Fibroblast of lung (primary cell): ENCODE measurements around the gene ZNF385D. TPM values are rescaled to one million over a fixed set of nuclear protein-coding genes. Genes with fewer than 3 reads are reported as not detected.

Experiments used
- DNase-seq, 2 donors: peaks; one replicate each; pipeline versions ENCODE4 v3.0.0 to v3.0.0-alpha.2; 2010; ENCODE audit warnings: low read depth in 2 of 2
- H2AFZ ChIP-seq: 2 replicates; pipeline ENCODE4 v1.5.1; 2012; ENCODE audit warnings: low read length, control low read depth, inconsistent platforms
- H3K27ac ChIP-seq: 2 replicates; pipeline ENCODE4 v1.5.1; 2011; ENCODE audit warnings: low read length, control low read depth; ENCODE audit not compliant: insufficient read depth
- H3K27me3 ChIP-seq: 2 replicates; pipeline ENCODE4 v1.5.1; 2011; ENCODE audit warnings: mild to moderate bottlenecking, low read length; ENCODE audit not compliant: control insufficient read depth, insufficient read depth
- H3K36me3 ChIP-seq: 2 replicates; pipeline ENCODE4 v1.5.1; 2011; ENCODE audit warnings: low read length; ENCODE audit not compliant: control insufficient read depth, insufficient read depth
- H3K4me1 ChIP-seq: 2 replicates; pipeline ENCODE4 v1.5.1; 2011; ENCODE audit warnings: low read length; ENCODE audit not compliant: control insufficient read depth, insufficient read depth; ENCODE audit errors: extremely low read depth
- H3K4me2 ChIP-seq: 2 replicates; pipeline ENCODE4 v1.5.1; 2011; ENCODE audit warnings: low read length, control low read depth; ENCODE audit not compliant: insufficient read depth; ENCODE audit errors: extremely low read depth
- H3K4me3 ChIP-seq, 4 experiments: fragments of 200-600 bp in 1 of 4; sonication (generic) in 1 of 4; replicated peaks in 1 of 4; 2 replicates each; pipeline ENCODE4 v1.5.1; 2011 to 2016; ENCODE audit warnings: low read length in 4 of 4, low read depth in 3 of 4, mild to moderate bottlenecking in 3 of 4, control low read depth in 2 of 4, inconsistent platforms in 1 of 4, mixed read lengths in 1 of 4; ENCODE audit not compliant: insufficient read depth in 1 of 4; ENCODE audit errors: control extremely low read depth in 1 of 4
- H3K79me2 ChIP-seq: 2 replicates; pipeline ENCODE4 v1.5.1; 2012; ENCODE audit warnings: mild to moderate bottlenecking, low read length, inconsistent platforms; ENCODE audit not compliant: control insufficient read depth, insufficient read depth
- H3K9ac ChIP-seq: 2 replicates; pipeline ENCODE4 v1.5.1; 2011; ENCODE audit warnings: mild to moderate bottlenecking, low read length, control low read depth; ENCODE audit not compliant: insufficient read depth
- H3K9me3 ChIP-seq: 2 replicates; pipeline ENCODE4 v1.5.1; 2012; ENCODE audit warnings: low read depth, low read length; ENCODE audit not compliant: control insufficient read depth, insufficient read depth
- H4K20me1 ChIP-seq: 2 replicates; pipeline ENCODE4 v1.5.1; 2011; ENCODE audit warnings: low read length; ENCODE audit not compliant: control insufficient read depth, insufficient read depth; ENCODE audit errors: extremely low read depth
- CTCF ChIP-seq, 2 donors: IDR thresholded peaks in 1 of 2; conservative IDR thresholded peaks in 1 of 2; 1 replicate in 1 of 2; 2 replicates in 1 of 2; pipeline ENCODE4 v1.5.1; 2011 to 2012; ENCODE audit warnings: low read length in 2 of 2, control low read depth in 1 of 2, inconsistent platforms in 1 of 2, low read depth in 1 of 2, mild to moderate bottlenecking in 1 of 2
- EZH2 ChIP-seq: IDR thresholded peaks from 2 replicates; pipeline ENCODE4 v1.5.1; 2012; ENCODE audit warnings: low read length, control low read depth, mild to moderate bottlenecking; ENCODE audit errors: missing control alignments
- polyA plus RNA-seq, 2 donors: library from polyadenylated mRNA; depleted of rRNA in 1 of 2; stranded (reverse) in 1 of 2; unstranded in 1 of 2; fragments of >200 nt; gene quantifications; 2 replicates each; pipeline ENCODE4 v1.2.1, GENCODE V29; 2011 to 2012; ENCODE audit warnings: missing spikeins in 1 of 2
- total RNA-seq: library from RNA; depleted of rRNA; stranded (reverse); fragments of >200 nt; gene quantifications from 2 replicates; pipeline ENCODE4 v1.2.1, GENCODE V29; 2014

Gene ZNF385D
- total and polyA plus RNA-seq, 2 donors (not counting 1 experiment from before 2014, with no cell fraction given): 0.83 to 1.9 TPM

- Histone ChIP-seq H3K4me3 (no peak overlapping the region), H3K27ac (no peak overlapping the region), H3K9me3 (no peaks in the 10 kb centered on the region), H4K20me1 (no peaks in the 10 kb centered on the region), H2AFZ (no peak overlapping the region), H3K36me3 (no peaks in the 10 kb centered on the region), H3K4me2 (no peak overlapping the region), H3K4me1 (no peaks in the 10 kb centered on the region), H3K9ac (no peak overlapping the region), H3K27me3 (no peaks in the 10 kb centered on the region), H3K79me2 (no peaks in the 10 kb centered on the region)
- DNase-seq: no peak
- TF ChIP-seq CTCF (conservative IDR thresholded peaks at IDR 0.05 in 1 of 2, IDR thresholded peaks at IDR 0.05 in 1 of 2; ENCODE audit: low read depth in 1 of 2, low read length in 2 of 2) (no peak), EZH2 (no peak)
Observed at GRCh38 chr3:21664996-21665395, 86.0 kb downstream of the ZNF385D start.

GRCh38 chr3:21662403-21662802 lies 88.6 kb downstream of the ZNF385D start:
- Histone ChIP-seq H4K20me1 (no peaks in the 10 kb centered on the region), H3K79me2 (no peaks in the 10 kb centered on the region), H3K27me3 (no peaks in the 10 kb centered on the region), H3K4me3 (no peak overlapping the region), H3K9me3 (no peaks in the 10 kb centered on the region), H3K9ac (no peak overlapping the region), H3K4me2 (no peak overlapping the region), H3K4me1 (no peaks in the 10 kb centered on the region), H3K27ac (no peak overlapping the region), H2AFZ (no peak overlapping the region), H3K36me3 (no peaks in the 10 kb centered on the region)
- DNase-seq: no peak
- TF ChIP-seq EZH2 (no peak), CTCF (conservative IDR thresholded peaks at IDR 0.05 in 1 of 2, IDR thresholded peaks at IDR 0.05 in 1 of 2; ENCODE audit: low read depth in 1 of 2, low read length in 2 of 2) (no peak)

GRCh38 chr3:21654662-21655061 lies 96.3 kb downstream of the ZNF385D start:
- H3K9ac ChIP-seq: no peak overlapping the region
- peak overlapping the region; percentile 64 for H3K4me2 ChIP-seq
- H3K27ac ChIP-seq: peak overlapping the region; percentile 39
- no peaks in the 10 kb centered on the region for H3K9me3 ChIP-seq
- peak; percentile 77 to 91 for DNase-seq
- no peak for TF ChIP-seq CTCF (conservative IDR thresholded peaks at IDR 0.05 in 1 of 2, IDR thresholded peaks at IDR 0.05 in 1 of 2; ENCODE audit: low read depth in 1 of 2, low read length in 2 of 2)
- TF ChIP-seq EZH2: no peak
- H3K27me3 ChIP-seq: no peaks in the 10 kb centered on the region
- H3K79me2 ChIP-seq: no peaks in the 10 kb centered on the region
- H3K4me1 ChIP-seq: no peaks in the 10 kb centered on the region
- H4K20me1 ChIP-seq: no peaks in the 10 kb centered on the region
- H3K4me3 ChIP-seq: no peak overlapping the region
- H3K36me3 ChIP-seq: no peaks in the 10 kb centered on the region
- peak overlapping the region; percentile 55 for H2AFZ ChIP-seq
